ENCODE data around the gene POLR1A.

DNA sequence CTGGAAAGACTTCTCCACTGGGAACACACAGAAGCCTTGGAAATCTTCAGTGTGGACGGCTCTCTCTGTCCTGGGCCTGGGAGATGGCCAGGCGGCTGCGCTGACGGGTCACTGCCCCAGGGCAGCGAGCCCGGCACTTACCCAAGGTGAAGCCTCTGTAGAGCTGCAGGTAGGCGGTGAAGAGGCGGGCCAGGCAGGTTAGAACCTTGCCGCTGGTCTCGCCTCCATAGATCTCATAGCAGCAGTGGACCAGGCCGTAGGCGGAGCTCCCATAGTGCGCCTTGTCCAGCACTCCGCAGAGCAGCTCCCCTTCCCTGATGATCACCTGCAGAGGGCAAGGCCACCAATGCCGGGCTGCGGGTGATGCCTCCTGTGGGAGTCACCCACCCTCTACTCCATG is 53.0 kb downstream of the POLR1A start:
- TF ChIP-seq, protein P1, sequence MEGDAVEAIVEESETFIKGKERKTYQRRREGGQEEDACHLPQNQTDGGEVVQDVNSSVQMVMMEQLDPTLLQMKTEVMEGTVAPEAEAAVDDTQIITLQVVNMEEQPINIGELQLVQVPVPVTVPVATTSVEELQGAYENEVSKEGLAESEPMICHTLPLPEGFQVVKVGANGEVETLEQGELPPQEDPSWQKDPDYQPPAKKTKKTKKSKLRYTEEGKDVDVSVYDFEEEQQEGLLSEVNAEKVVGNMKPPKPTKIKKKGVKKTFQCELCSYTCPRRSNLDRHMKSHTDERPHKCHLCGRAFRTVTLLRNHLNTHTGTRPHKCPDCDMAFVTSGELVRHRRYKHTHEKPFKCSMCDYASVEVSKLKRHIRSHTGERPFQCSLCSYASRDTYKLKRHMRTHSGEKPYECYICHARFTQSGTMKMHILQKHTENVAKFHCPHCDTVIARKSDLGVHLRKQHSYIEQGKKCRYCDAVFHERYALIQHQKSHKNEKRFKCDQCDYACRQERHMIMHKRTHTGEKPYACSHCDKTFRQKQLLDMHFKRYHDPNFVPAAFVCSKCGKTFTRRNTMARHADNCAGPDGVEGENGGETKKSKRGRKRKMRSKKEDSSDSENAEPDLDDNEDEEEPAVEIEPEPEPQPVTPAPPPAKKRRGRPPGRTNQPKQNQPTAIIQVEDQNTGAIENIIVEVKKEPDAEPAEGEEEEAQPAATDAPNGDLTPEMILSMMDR (IDR thresholded peaks at IDR 0.05), result no peak
- no peak for TF ChIP-seq POLR2AphosphoS5 (IDR thresholded peaks at IDR 0.05; ENCODE audit: low read depth, low read length)
- TF ChIP-seq, protein P2, sequence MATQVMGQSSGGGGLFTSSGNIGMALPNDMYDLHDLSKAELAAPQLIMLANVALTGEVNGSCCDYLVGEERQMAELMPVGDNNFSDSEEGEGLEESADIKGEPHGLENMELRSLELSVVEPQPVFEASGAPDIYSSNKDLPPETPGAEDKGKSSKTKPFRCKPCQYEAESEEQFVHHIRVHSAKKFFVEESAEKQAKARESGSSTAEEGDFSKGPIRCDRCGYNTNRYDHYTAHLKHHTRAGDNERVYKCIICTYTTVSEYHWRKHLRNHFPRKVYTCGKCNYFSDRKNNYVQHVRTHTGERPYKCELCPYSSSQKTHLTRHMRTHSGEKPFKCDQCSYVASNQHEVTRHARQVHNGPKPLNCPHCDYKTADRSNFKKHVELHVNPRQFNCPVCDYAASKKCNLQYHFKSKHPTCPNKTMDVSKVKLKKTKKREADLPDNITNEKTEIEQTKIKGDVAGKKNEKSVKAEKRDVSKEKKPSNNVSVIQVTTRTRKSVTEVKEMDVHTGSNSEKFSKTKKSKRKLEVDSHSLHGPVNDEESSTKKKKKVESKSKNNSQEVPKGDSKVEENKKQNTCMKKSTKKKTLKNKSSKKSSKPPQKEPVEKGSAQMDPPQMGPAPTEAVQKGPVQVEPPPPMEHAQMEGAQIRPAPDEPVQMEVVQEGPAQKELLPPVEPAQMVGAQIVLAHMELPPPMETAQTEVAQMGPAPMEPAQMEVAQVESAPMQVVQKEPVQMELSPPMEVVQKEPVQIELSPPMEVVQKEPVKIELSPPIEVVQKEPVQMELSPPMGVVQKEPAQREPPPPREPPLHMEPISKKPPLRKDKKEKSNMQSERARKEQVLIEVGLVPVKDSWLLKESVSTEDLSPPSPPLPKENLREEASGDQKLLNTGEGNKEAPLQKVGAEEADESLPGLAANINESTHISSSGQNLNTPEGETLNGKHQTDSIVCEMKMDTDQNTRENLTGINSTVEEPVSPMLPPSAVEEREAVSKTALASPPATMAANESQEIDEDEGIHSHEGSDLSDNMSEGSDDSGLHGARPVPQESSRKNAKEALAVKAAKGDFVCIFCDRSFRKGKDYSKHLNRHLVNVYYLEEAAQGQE (IDR thresholded peaks at IDR 0.05; ENCODE audit: insufficient read depth in 1 of 2, low read depth in 2 of 2, low read length in 1 of 2), result no peak

Measured in Panc1 (cell line).